IPS-18c (cell line): ENCODE measurements around the gene COX6B2.

Experiments used
- H3K4me3 ChIP-seq: 2 replicates; pipeline ENCODE4 v1.7.0; 2013; ENCODE audit warnings: low read depth, mild to moderate bottlenecking, low read length, moderate library complexity; ENCODE audit not compliant: insufficient read depth
- H3K9me3 ChIP-seq: one replicate; pipeline ENCODE4 v1.6.1; 2013; ENCODE audit warnings: mild to moderate bottlenecking, low read length, moderate library complexity; ENCODE audit not compliant: control insufficient read depth, insufficient read depth

Gene COX6B2

GRCh38 chr19:55384920-55385723, 30.6 kb upstream of the COX6B2 start:
- Histone ChIP-seq H3K4me3 (peak overlapping the region; percentile 88), H3K9me3 (no peaks in the 10 kb centered on the region)

GRCh38 chr19:55384131-55384919, 29.8 kb upstream of the COX6B2 start, which contains the start of gene TMEM238:
Gene TMEM238 (minus strand): TSS chr19:55384292. CDS start chr19:55384259, 33 bp downstream.
- no peaks in the 10 kb centered on the region for H3K9me3 ChIP-seq
- peak within 1 kb of the TSS; percentile 88 for H3K4me3 ChIP-seq

GRCh38 chr19:55383279-55384130, 29.0 kb upstream of the COX6B2 start:
- Histone ChIP-seq H3K9me3 (no peaks in the 10 kb centered on the region), H3K4me3 (peak overlapping the region; percentile 88)

- Histone ChIP-seq H3K9me3 (no peaks in the 10 kb centered on the region), H3K4me3 (no peak overlapping the region)
These were observed 28.1 kb upstream of the COX6B2 start for GRCh38 chr19:55382522-55383054.

- no peak overlapping the region for H3K4me3 ChIP-seq
- H3K9me3 ChIP-seq = no peaks in the 10 kb centered on the region
These were observed 27.5 kb upstream of the COX6B2 start for GRCh38 chr19:55382013-55382412.

- no peak overlapping the region for H3K4me3 ChIP-seq
- H3K9me3 ChIP-seq = no peaks in the 10 kb centered on the region
These were observed 24.7 kb upstream of the COX6B2 start for GRCh38 chr19:55379174-55379573.

GRCh38 chr19:55377356-55378131, 23.0 kb upstream of the COX6B2 start:
- H3K4me3 ChIP-seq = peak overlapping the region; percentile 58

GRCh38 chr19:55376241-55376933, 21.9 kb upstream of the COX6B2 start, which contains the start of gene TMEM190:
Gene TMEM190 (plus strand): TSS chr19:55376826. CDS start chr19:55376854, 28 bp downstream.
- peak within 1 kb of the TSS; percentile 58 for H3K4me3 ChIP-seq
- H3K9me3 ChIP-seq = no peaks in the 10 kb centered on the region

More at GRCh38 chr19:55377356-55378131, 23.0 kb upstream of the COX6B2 start:
- no peaks in the 10 kb centered on the region for H3K9me3 ChIP-seq

- Histone ChIP-seq H3K4me3 (no peak overlapping the region), H3K9me3 (no peaks in the 10 kb centered on the region)
These were observed 19.7 kb upstream of the COX6B2 start for GRCh38 chr19:55373993-55374757.

- Histone ChIP-seq H3K4me3 (peak overlapping the region; percentile 20; the same call in 1 of the 2 replicates), H3K9me3 (no peaks in the 10 kb centered on the region)
These were observed 18.9 kb upstream of the COX6B2 start for GRCh38 chr19:55373306-55373992.

GRCh38 chr19:55372316-55373081, 18.0 kb upstream of the COX6B2 start:
- H3K9me3 ChIP-seq = no peaks in the 10 kb centered on the region
- H3K4me3 ChIP-seq = no peak overlapping the region

- H3K4me3 ChIP-seq = peak within 1 kb of the TSS; percentile 53
- H3K9me3 ChIP-seq = no peaks in the 10 kb centered on the region
These were observed 15.9 kb upstream of the COX6B2 start, which contains the start of gene IL11 for GRCh38 chr19:55370305-55370988. Gene IL11 (minus strand): TSS chr19:55370463. CDS start chr19:55370310, 153 bp downstream.

GRCh38 chr19:55369653-55370304, 15.3 kb upstream of the COX6B2 start:
- no peaks in the 10 kb centered on the region for H3K9me3 ChIP-seq
- H3K4me3 ChIP-seq = peak overlapping the region; percentile 53
